ENCODE results near the gene GCK. TPM values are rescaled to one million over a fixed set of nuclear protein-coding genes. Genes with fewer than 3 reads are reported as not detected.
A peak's percentile ranks its signal among the peaks of the same experiment; 100 is the strongest.

GCK gene
- 2.7 TPM for total RNA-seq

- intact Hi-C loops (cut with DNase I): no loop called here
- no peaks in the 10 kb centered on the region for H3K9me3 ChIP-seq
- H3K27me3 ChIP-seq: no peaks in the 10 kb centered on the region
- no peaks in the 10 kb centered on the region for H3K36me3 ChIP-seq
- H3K4me3 ChIP-seq: no peak within 1 kb of the TSS
- TF ChIP-seq, protein P1, sequence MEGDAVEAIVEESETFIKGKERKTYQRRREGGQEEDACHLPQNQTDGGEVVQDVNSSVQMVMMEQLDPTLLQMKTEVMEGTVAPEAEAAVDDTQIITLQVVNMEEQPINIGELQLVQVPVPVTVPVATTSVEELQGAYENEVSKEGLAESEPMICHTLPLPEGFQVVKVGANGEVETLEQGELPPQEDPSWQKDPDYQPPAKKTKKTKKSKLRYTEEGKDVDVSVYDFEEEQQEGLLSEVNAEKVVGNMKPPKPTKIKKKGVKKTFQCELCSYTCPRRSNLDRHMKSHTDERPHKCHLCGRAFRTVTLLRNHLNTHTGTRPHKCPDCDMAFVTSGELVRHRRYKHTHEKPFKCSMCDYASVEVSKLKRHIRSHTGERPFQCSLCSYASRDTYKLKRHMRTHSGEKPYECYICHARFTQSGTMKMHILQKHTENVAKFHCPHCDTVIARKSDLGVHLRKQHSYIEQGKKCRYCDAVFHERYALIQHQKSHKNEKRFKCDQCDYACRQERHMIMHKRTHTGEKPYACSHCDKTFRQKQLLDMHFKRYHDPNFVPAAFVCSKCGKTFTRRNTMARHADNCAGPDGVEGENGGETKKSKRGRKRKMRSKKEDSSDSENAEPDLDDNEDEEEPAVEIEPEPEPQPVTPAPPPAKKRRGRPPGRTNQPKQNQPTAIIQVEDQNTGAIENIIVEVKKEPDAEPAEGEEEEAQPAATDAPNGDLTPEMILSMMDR (IDR thresholded peaks at IDR 0.05): no peak
- peak in 1 of 2 donors; percentile 41 for DNase-seq (ENCODE audit: low spot score in 2 of 2)
- H3K27ac ChIP-seq: no peak within 1 kb of the TSS
- H3K4me1 ChIP-seq: no peaks in the 10 kb centered on the region
Measured at GRCh38 chr7:44189286-44189992, at the start of gene GCK. Gene GCK, minus strand, starts transcription at chr7:44189439. Its CDS starts 486 bp downstream, at chr7:44188953.

GRCh38 chr7:44238116-44238695, 49.0 kb upstream of the GCK start:
- H3K4me1 ChIP-seq: no peaks in the 10 kb centered on the region
- H3K9me3 ChIP-seq: no peaks in the 10 kb centered on the region
- no peak overlapping the region for H3K4me3 ChIP-seq
- intact Hi-C loops (cut with DNase I): no loop called here
- TF ChIP-seq, protein P1 (IDR thresholded peaks at IDR 0.05): no peak
- DNase-seq (ENCODE audit: low spot score in 2 of 2): no peak
- no peak overlapping the region for H3K27ac ChIP-seq
- no peaks in the 10 kb centered on the region for H3K27me3 ChIP-seq
- H3K36me3 ChIP-seq: no peaks in the 10 kb centered on the region

DNA sequence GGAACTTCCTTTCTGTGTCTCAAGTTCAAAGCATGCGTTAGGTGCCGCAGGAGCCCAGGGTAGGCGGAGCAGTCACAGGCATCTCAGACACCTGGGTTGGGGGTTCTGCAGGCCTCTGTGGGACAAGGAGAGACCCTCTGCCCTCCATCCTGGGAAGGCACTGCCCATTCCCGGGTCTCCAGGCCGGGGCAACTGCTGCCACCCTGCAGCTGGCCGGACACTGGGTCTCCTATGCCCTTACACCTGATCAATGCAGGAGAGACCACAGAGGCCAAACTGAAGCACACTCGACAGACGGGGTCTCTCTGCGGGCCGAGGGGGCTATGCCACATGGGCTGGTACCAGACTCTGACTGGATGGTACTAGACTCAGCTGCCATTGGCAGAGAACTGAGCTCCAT, 48.5 kb upstream of the GCK start:
- intact Hi-C loops (cut with DNase I): no loop called here
- no peaks in the 10 kb centered on the region for H3K27me3 ChIP-seq
- no peak for DNase-seq (ENCODE audit: low spot score in 2 of 2)
- no peak overlapping the region for H3K4me3 ChIP-seq
- no peaks in the 10 kb centered on the region for H3K9me3 ChIP-seq
- no peaks in the 10 kb centered on the region for H3K4me1 ChIP-seq
- no peaks in the 10 kb centered on the region for H3K36me3 ChIP-seq
- TF ChIP-seq, protein P1 (IDR thresholded peaks at IDR 0.05): no peak
- H3K27ac ChIP-seq: no peak overlapping the region

- Histone ChIP-seq H3K4me1 (no peaks in the 10 kb centered on the region), H3K4me3 (no peak overlapping the region), H3K27me3 (no peaks in the 10 kb centered on the region), H3K36me3 (no peaks in the 10 kb centered on the region), H3K9me3 (no peaks in the 10 kb centered on the region), H3K27ac (no peak overlapping the region)
- TF ChIP-seq, protein P1 (IDR thresholded peaks at IDR 0.05): no peak
- intact Hi-C loops (cut with DNase I): no loop called here
- no peak for DNase-seq (ENCODE audit: low spot score in 2 of 2)
Measured at GRCh38 chr7:44236333-44236728, 47.1 kb upstream of the GCK start.

- Histone ChIP-seq H3K9me3 (no peaks in the 10 kb centered on the region), H3K4me3 (no peak overlapping the region), H3K36me3 (no peaks in the 10 kb centered on the region), H3K4me1 (no peaks in the 10 kb centered on the region), H3K27me3 (no peaks in the 10 kb centered on the region), H3K27ac (no peak overlapping the region)
- intact Hi-C loops (cut with DNase I): no loop called here
- TF ChIP-seq, protein P1 (IDR thresholded peaks at IDR 0.05): no peak
- no peak for DNase-seq (ENCODE audit: low spot score in 2 of 2)
Measured at GRCh38 chr7:44235582-44236332, 46.5 kb upstream of the GCK start.
